ENCODE measurements around the gene SEPHS2.

DNA sequence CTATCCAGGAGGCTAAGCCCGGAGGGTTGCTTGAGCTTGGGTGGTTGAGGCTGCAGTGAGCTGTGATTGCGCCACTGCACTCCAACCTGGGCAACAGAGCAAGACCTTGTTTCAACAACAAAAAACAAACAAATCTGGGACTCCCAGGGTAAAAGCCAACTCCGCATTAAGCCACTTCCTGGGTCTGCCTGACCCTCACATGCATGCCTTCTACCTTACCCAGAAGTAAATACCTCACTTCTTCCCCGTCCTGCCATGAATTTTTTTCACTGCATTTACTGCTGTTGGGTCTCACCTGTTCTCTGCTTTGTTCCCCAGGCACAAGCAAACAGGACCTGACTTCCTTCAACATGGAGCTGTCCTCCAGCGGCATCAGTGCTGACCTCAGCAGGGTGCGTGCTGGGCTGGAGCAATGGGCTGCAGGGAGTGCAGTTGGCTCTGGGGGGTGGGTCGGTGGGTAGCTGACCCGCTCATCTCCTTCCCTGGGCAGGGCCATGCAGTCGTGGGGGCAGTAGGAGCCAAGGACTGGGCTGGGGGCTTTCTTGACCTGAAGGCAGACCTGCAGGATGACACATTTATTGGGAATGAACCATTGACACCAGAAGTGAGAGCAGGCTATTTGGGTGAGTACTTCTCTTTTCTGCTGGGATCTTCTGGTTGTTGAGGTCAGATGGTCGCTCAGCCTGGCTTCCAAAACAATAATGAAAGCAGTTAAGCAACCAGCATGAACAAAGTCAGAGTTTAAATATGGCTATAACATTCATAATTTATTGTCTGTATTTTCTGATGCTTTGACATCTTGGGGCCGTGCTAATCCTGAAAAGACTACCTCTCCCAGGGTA is 43.3 kb upstream of the SEPHS2 start:
- TF ChIP-seq ZNF425 (CRISPR knock-in tag; conservative IDR thresholded peaks at IDR 0.05) (no peak), RELA (CRISPR knock-in tag; IDR thresholded peaks at IDR 0.05; ENCODE audit: borderline replicate concordance) (no peak), CTCF (IDR thresholded peaks at IDR 0.05) (no peak), MAX (CRISPR knock-in tag; IDR thresholded peaks at IDR 0.05) (no peak), NFYB (CRISPR knock-in tag; conservative IDR thresholded peaks at IDR 0.05; ENCODE audit: low read depth) (no peak)
